PFSK-1 (cell line): ENCODE data around the gene GSKIP.

Experiments
- FOXP2 ChIP-seq: optimal IDR thresholded peaks from 2 replicates; pipeline ENCODE3; 2011; ENCODE audit warnings: borderline replicate concordance, control low read depth, inconsistent platforms; ENCODE audit not compliant: insufficient read depth; ENCODE audit errors: extremely low read length, extremely low read depth
- POLR2AphosphoS5 ChIP-seq: IDR thresholded peaks from 2 replicates; pipeline ENCODE4 v1.6.1; 2012; ENCODE audit warnings: low read depth, mild to moderate bottlenecking, control low read depth, low read length, moderate library complexity
- SIN3A ChIP-seq: IDR thresholded peaks from 2 replicates; pipeline ENCODE4 v1.6.1; 2012; ENCODE audit warnings: mild to moderate bottlenecking, low read length, moderate library complexity, borderline replicate concordance; ENCODE audit not compliant: insufficient read depth
- TAF1 ChIP-seq: IDR thresholded peaks from 2 replicates; pipeline ENCODE4 v1.6.1; 2012; ENCODE audit warnings: low read length, control low read depth, borderline replicate concordance; ENCODE audit not compliant: insufficient read depth
- TF ChIP-seq, protein P1 (sequence below), 2 experiments: IDR thresholded peaks; 2 replicates each; pipeline versions ENCODE4 v1.6.1 to v1.8.0; 2011 to 2012; ENCODE audit warnings: low read depth in 2 of 2, low read length in 2 of 2, control low read depth in 1 of 2, inconsistent platforms in 1 of 2, mild to moderate bottlenecking in 1 of 2, moderate library complexity in 1 of 2; ENCODE audit not compliant: insufficient read depth in 1 of 2

GSKIP gene

GRCh38 chr14:96399405-96399804 is 36.1 kb downstream of the GSKIP start:
- TF ChIP-seq TAF1: no peak
- no peak for TF ChIP-seq POLR2AphosphoS5
- TF ChIP-seq SIN3A: no peak
- no peak for TF ChIP-seq FOXP2
- TF ChIP-seq, protein P1, sequence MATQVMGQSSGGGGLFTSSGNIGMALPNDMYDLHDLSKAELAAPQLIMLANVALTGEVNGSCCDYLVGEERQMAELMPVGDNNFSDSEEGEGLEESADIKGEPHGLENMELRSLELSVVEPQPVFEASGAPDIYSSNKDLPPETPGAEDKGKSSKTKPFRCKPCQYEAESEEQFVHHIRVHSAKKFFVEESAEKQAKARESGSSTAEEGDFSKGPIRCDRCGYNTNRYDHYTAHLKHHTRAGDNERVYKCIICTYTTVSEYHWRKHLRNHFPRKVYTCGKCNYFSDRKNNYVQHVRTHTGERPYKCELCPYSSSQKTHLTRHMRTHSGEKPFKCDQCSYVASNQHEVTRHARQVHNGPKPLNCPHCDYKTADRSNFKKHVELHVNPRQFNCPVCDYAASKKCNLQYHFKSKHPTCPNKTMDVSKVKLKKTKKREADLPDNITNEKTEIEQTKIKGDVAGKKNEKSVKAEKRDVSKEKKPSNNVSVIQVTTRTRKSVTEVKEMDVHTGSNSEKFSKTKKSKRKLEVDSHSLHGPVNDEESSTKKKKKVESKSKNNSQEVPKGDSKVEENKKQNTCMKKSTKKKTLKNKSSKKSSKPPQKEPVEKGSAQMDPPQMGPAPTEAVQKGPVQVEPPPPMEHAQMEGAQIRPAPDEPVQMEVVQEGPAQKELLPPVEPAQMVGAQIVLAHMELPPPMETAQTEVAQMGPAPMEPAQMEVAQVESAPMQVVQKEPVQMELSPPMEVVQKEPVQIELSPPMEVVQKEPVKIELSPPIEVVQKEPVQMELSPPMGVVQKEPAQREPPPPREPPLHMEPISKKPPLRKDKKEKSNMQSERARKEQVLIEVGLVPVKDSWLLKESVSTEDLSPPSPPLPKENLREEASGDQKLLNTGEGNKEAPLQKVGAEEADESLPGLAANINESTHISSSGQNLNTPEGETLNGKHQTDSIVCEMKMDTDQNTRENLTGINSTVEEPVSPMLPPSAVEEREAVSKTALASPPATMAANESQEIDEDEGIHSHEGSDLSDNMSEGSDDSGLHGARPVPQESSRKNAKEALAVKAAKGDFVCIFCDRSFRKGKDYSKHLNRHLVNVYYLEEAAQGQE (IDR thresholded peaks at IDR 0.05; ENCODE audit: insufficient read depth in 1 of 2, low read depth in 2 of 2, low read length in 2 of 2): no peak

DNA sequence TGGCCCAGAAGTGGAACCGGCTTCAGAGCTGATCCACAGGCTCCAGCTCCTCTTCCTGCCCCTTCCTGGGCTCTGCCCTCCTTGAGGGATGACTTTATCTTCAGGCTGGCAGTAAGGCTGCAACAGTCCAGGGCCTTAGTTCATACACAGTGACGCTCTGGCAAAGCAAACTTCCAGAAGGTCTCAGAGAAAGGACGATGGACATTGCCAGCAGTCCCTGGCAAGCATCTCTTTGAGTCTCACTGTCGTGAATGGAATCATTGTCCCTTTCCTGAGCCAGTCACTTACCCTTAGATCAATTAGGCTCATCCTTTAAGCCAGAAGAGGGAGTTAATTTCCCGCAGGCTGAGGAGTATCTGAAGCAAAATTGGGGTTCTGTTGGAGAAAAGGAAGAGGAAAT is 37.2 kb downstream of the GSKIP start:
- TF ChIP-seq FOXP2 (no peak), SIN3A (no peak), TAF1 (no peak), POLR2AphosphoS5 (no peak)
- TF ChIP-seq, protein P1 (IDR thresholded peaks at IDR 0.05; ENCODE audit: insufficient read depth in 1 of 2, low read depth in 2 of 2, low read length in 2 of 2): no peak

GRCh38 chr14:96403409-96403808 is 40.1 kb downstream of the GSKIP start:
- TF ChIP-seq TAF1: no peak
- no peak for TF ChIP-seq SIN3A
- no peak for TF ChIP-seq POLR2AphosphoS5
- TF ChIP-seq, protein P1 (IDR thresholded peaks at IDR 0.05; ENCODE audit: insufficient read depth in 1 of 2, low read depth in 2 of 2, low read length in 2 of 2): no peak
- TF ChIP-seq FOXP2: no peak

DNA sequence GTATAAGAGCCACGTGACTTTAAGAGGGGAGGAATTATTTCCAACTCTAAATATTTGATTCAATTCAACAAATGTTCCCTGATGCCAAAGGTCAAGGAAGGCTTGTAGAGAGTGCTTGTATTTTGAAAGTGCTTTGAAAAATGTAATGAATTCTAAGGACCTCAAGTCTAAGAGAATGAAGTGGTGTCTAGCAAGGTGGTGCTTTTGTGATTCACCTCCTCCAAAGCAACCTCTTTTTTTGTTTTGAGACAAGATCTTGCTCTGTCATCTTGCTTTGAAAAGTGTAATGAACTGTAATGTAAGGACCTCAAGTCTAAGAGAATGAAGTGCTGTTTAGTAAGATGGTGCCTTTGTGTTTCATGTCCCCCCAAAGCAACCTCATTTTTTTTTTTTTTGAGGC is 42.4 kb downstream of the GSKIP start:
- TF ChIP-seq, protein P1 (IDR thresholded peaks at IDR 0.05; ENCODE audit: insufficient read depth in 1 of 2, low read depth in 2 of 2, low read length in 2 of 2): no peak
- TF ChIP-seq FOXP2: no peak
- no peak for TF ChIP-seq TAF1
- TF ChIP-seq SIN3A: no peak
- TF ChIP-seq POLR2AphosphoS5: no peak

DNA sequence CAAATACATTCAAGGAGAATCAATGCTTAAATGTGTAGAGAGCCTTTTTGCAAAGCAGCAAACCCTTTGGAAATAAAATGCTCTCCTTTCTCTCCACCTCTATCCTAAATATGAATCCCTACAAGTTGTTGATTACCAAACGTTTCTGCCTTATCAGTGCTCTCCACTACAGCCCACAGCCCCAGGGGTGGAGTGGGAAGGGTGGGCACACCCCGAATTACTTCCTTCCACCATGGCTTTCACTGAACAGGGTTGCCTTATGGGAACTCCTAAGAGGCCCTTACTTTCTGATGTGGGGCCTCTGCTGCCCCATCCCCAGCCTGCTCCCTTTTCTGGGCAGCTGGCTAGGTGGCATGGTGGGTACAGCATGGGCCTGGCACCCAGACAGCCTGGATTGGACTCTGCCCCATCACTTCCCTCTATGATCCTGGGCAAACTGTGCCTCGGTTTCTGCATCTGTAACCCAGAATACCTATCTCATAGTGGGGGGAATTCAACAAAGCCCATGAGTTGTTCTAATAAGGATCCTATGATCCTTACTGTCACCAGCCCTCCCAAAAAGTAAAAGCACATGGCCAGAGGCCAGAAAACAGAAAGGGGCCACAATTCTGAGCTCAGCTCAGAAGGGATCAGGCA is 44.7 kb downstream of the GSKIP start:
- TF ChIP-seq FOXP2: no peak
- no peak for TF ChIP-seq SIN3A
- no peak for TF ChIP-seq TAF1
- no peak for TF ChIP-seq POLR2AphosphoS5
- TF ChIP-seq, protein P1 (IDR thresholded peaks at IDR 0.05; ENCODE audit: insufficient read depth in 1 of 2, low read depth in 2 of 2, low read length in 2 of 2): no peak
